IPS-NIHi7 (cell line): ENCODE measurements around the gene TMEM125.

ENCODE experiments used
- DNase-seq: peaks from one replicate; pipeline ENCODE4 v3.0.0; 2012; ENCODE audit warnings: mixed read lengths; ENCODE audit errors: extremely low spot score

TMEM125 gene

GRCh38 chr1:43312212-43312623 is 42.4 kb downstream of the TMEM125 start:
- DNase-seq, result no peak

DNA sequence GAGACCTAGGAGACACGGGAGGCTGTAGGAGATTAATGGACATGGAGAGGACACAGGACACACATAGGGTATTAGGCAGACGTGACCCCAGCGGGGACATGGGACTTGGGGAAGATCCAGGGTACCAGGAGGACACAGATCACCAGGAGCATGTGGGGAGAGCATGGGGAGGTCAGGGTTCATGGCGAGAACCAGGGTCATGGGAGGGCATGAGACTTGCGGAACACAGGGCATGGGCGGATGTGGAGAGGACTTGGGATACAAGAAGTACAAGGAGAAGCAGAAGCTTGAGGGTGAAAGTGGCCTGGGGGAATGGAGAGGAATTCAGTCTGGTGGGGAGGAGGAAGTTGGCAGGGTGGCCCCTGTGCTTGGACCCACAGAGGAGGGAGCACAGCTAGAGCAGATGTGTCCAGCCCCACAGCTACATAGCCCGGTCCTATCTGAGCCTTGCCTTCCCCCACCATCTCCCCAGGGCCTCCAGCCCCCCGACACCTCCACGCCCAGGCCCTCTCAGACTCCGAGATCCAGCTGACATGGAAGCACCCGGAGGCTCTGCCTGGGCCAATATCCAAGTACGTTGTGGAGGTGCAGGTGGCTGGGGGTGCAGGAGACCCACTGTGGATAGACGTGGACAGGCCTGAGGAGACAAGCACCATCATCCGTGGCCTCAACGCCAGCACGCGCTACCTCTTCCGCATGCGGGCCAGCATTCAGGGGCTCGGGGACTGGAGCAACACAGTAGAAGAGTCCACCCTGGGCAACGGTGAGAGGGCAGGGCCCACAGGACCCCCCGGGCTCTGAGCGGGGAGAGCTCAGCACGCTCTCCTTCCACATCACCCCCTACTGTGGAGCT is 43.1 kb downstream of the TMEM125 start:
- no peak for DNase-seq

GRCh38 chr1:43313771-43314170 is 44.0 kb downstream of the TMEM125 start:
- no peak for DNase-seq

GRCh38 chr1:43314233-43314632 is 44.5 kb downstream of the TMEM125 start:
- DNase-seq, result no peak

GRCh38 chr1:43315481-43315880 is 45.7 kb downstream of the TMEM125 start:
- DNase-seq, result no peak

DNA sequence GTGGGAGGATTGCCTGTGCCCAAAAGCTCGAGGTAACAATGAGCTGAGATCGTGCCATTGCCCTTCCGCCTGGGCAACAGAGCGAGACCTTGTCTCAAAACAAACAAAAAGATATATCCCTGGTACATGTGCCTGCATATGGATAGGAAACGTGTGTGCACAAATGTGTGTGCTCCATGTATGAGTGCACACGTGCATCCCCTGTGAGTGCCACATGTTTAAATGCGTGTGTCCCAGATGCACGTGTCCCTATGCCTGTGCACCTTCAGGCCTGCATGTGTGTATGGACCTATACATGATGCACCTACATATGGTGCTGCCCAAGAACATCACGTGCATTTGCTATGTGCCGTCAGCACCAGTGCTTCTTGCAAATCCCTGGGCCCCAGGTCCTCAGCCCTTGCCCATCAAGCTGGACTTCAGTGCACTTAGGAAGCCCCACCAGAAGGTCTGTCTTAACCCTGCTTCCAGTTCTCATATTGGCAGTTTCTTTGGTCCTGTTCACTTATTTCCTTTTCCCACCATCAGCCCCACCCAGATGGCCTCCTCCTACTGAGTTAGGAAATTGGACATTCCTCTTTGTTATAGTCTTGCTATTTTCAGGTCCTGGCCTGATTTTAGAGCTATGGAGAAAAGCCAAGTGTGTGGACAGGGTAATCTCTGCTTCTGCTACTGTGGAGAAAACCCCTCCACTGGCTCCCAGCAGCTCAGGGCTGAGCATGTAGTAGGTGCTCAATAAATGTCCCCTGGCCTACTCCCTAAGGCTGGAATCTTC is 46.4 kb downstream of the TMEM125 start:
- DNase-seq, result no peak

- DNase-seq, result no peak
Measured at GRCh38 chr1:43316738-43317520, 47.1 kb downstream of the TMEM125 start.

DNA sequence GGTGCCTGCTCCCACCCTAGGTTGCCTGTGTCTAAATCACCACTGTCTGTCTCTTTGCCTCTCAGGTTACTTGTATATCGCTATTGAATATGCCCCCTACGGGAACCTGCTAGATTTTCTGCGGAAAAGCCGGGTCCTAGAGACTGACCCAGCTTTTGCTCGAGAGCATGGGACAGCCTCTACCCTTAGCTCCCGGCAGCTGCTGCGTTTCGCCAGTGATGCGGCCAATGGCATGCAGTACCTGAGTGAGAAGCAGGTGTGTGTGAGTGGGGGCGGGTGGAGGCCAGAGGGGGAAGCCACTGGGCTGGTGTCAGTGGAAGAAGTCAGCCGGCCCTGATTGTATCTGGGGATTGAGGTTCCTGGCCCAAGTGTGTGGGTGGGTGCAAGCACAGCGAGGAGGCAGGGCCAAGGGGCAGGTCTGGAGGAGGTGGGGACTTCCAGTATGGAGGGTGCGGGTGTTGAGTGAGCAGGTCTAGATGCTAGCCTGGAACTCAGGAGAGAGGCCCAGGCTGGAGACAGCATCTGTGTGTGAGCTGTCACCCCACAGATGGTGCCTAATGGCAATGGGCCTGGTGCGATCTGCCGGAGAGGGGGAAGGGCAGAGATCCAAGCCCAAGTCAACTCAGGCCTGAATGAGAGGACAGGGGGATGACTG is 48.2 kb downstream of the TMEM125 start:
- DNase-seq, result no peak

DNA sequence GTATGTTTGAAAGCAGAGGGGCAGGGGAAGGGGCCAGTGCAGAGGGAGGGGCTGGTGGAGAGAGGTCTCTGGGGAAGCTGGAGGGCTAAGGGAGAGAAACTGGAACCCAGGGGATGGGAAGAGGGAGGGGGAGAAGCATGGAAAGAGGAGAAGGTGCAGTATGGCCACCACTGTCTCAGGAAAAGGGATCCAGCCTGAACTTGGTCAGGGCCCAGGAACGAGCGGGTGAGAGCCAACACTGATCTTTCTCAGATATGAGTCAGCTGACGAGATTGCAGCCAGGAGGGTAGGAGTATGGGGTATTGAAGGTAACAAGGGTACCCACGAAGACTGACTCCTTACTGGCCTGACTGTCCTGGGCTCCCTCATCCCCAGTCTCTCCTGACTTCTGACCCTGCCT is 49.0 kb downstream of the TMEM125 start:
- DNase-seq, result no peak

DNA sequence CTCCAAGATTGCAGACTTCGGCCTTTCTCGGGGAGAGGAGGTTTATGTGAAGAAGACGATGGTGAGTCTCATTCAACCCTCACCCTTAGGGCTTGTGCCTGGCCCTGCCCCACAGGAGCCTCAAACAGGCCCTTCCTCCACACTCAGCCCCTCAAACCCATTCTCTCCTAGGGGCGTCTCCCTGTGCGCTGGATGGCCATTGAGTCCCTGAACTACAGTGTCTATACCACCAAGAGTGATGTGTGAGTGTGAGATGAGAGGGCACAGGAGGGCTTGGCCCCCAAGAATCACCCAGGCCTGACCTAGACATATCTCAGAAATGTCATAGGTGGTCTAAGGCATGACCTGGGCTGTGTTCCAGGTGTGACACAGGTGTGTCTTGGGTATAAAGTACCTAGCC is 49.5 kb downstream of the TMEM125 start:
- DNase-seq, result no peak

GRCh38 chr1:43319766-43320165 is 50.0 kb downstream of the TMEM125 start:
- DNase-seq, result no peak

GRCh38 chr1:43321331-43321891 is 51.6 kb downstream of the TMEM125 start:
- no peak for DNase-seq

DNA sequence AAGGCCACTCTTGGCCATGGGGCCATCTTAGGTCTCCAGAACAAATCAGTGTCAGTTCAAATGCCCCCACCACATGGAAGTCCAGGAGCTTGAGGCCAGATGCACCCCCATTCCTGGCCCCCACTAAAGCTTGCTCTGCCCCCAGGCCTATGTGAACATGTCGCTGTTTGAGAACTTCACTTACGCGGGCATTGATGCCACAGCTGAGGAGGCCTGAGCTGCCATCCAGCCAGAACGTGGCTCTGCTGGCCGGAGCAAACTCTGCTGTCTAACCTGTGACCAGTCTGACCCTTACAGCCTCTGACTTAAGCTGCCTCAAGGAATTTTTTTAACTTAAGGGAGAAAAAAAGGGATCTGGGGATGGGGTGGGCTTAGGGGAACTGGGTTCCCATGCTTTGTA is 52.7 kb downstream of the TMEM125 start:
- DNase-seq, result no peak
